HEK293 (cell line): ENCODE measurements around the gene PRKG1.

Experiments used
- HOXD13 ChIP-seq: sonication (generic); formaldehyde crosslinking; IDR thresholded peaks from 2 replicates; pipeline ENCODE4 v1.8.0; 2022; ENCODE audit warnings: missing genetic modification reagents, borderline replicate concordance
- ZNF670 ChIP-seq: fragments of 450-650 bp; formaldehyde crosslinking; IDR thresholded peaks from 2 replicates; pipeline ENCODE4 v1.5.1; 2016; ENCODE audit warnings: missing biosample characterization, missing genetic modification characterization, low read depth
- TF ChIP-seq, protein P1 (sequence below): fragments of 450-650 bp; formaldehyde crosslinking; IDR thresholded peaks from 2 replicates; pipeline ENCODE4 v1.5.1; 2016; ENCODE audit warnings: missing biosample characterization, missing genetic modification characterization

DNA sequence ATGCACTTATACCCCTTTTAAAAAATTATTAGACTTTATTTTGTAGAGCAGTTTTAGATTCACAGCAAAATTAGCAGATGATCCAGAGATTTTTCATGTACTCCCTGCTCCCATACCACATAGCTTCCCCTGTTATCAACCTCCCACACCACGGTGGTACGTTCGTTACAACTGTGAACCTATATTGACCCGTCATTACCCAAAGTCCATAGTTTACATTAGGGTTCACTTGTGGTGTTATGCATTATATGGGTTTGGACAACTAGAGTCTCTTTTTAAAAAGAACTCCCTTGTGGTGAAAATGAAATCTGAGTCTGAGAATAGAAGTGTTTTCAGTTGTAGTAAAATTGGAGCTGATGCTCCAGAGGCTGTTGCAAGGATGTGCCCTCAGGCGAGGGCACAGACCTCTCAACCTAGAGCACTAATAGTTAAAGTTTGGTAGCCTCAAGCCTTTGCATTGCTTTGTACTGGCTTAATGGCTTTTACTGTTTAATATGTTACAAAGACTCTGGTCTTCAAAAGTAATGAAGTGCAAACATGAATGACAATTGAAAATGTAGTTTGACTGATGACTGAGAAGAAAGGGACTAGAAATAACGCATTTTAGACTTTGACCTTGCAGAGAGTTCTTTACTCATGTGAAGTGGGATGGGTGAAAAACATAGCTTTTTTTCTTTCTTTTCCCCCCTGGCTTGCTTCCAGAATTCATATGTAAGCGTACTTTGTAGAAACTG, 655.7 kb downstream of the PRKG1 start:
- no peak for TF ChIP-seq ZNF670 (tag by site-specific recombination)
- TF ChIP-seq HOXD13 (CRISPR knock-in tag), result no peak
- TF ChIP-seq, protein P1, sequence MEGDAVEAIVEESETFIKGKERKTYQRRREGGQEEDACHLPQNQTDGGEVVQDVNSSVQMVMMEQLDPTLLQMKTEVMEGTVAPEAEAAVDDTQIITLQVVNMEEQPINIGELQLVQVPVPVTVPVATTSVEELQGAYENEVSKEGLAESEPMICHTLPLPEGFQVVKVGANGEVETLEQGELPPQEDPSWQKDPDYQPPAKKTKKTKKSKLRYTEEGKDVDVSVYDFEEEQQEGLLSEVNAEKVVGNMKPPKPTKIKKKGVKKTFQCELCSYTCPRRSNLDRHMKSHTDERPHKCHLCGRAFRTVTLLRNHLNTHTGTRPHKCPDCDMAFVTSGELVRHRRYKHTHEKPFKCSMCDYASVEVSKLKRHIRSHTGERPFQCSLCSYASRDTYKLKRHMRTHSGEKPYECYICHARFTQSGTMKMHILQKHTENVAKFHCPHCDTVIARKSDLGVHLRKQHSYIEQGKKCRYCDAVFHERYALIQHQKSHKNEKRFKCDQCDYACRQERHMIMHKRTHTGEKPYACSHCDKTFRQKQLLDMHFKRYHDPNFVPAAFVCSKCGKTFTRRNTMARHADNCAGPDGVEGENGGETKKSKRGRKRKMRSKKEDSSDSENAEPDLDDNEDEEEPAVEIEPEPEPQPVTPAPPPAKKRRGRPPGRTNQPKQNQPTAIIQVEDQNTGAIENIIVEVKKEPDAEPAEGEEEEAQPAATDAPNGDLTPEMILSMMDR (tag by site-specific recombination), result no peak
